Loucy (cell line): ENCODE data around the gene CAVIN1.

ENCODE experiments used
- CTCF ChIP-seq: fragments of 200-600 bp; sonication (generic); conservative IDR thresholded peaks from 2 replicates; pipeline ENCODE4 v1.5.1; 2014; ENCODE audit warnings: mild to moderate bottlenecking, antibody characterized with exemption, low read length
- EZH2phosphoT487 ChIP-seq: fragments of 200-600 bp; IDR thresholded peaks from 2 replicates; pipeline ENCODE4 v1.6.1; 2018; ENCODE audit warnings: antibody characterized with exemption, mild to moderate bottlenecking, moderate library complexity, borderline replicate concordance

GRCh38 chr17:42413464-42414040, 9.5 kb downstream of the CAVIN1 start:
- TF ChIP-seq CTCF: no peak
- no peak for TF ChIP-seq EZH2phosphoT487
